Skeletal muscle tissue (tissue), 4 donors: ENCODE measurements around the gene MTUS2. TPM values are rescaled to one million over a fixed set of nuclear protein-coding genes. Genes with fewer than 3 reads are reported as not detected.

Experiments
- H3K27ac ChIP-seq: one replicate; pipeline ENCODE4 v1.7.0; 2013; ENCODE audit warnings: mild to moderate bottlenecking, low read depth, low read length, inconsistent platforms
- H3K27me3 ChIP-seq, 3 donors: one replicate each; pipeline ENCODE4 v1.7.0; 2013; ENCODE audit warnings: low read length in 3 of 3; ENCODE audit not compliant: control insufficient read depth in 3 of 3, insufficient read depth in 3 of 3
- H3K36me3 ChIP-seq, 3 donors: one replicate each; pipeline ENCODE4 v1.7.0; 2013; ENCODE audit warnings: low read length in 3 of 3; ENCODE audit not compliant: control insufficient read depth in 3 of 3, insufficient read depth in 3 of 3
- H3K4me1 ChIP-seq, 3 donors: one replicate each; pipeline ENCODE4 v1.7.0; 2013; ENCODE audit warnings: low read length in 3 of 3, mild to moderate bottlenecking in 3 of 3; ENCODE audit not compliant: control insufficient read depth in 3 of 3, insufficient read depth in 3 of 3
- H3K4me3 ChIP-seq, 3 donors: one replicate each; pipeline ENCODE4 v1.7.0; 2013; ENCODE audit warnings: low read length in 3 of 3
- H3K9ac ChIP-seq, 3 donors: one replicate each; pipeline ENCODE4 v1.7.0; 2013; ENCODE audit warnings: low read length in 3 of 3, mild to moderate bottlenecking in 3 of 3, moderate library complexity in 2 of 3, low read depth in 1 of 3
- H3K9me3 ChIP-seq, 3 donors: one replicate each; pipeline ENCODE4 v1.7.0; 2013; ENCODE audit warnings: low read length in 3 of 3; ENCODE audit not compliant: control insufficient read depth in 3 of 3
- total RNA-seq: library from RNA; depleted of rRNA; stranded (reverse); fragments of >200 nt; gene quantifications from one replicate; pipeline ENCODE4 v1.2.3, GENCODE V29; 2014
- donor health status: Osteomylitis.

The MTUS2 gene
- 4.2 TPM for total RNA-seq

GRCh38 chr13:28820099-28821051, at the start of gene MTUS2:
Gene MTUS2 (plus strand): TSS chr13:28820339.
- Histone ChIP-seq H3K9ac (no peak within 1 kb of the TSS), H3K27ac (no peak within 1 kb of the TSS), H3K9me3 (peaks cover 0 to 9% (median 6%) of the 10 kb centered on the region in 3 donors), H3K4me3 (no peak within 1 kb of the TSS), H3K36me3 (no peaks in the 10 kb centered on the region), H3K4me1 (peaks cover 0 to 4% (median 4%) of the 10 kb centered on the region in 3 donors), H3K27me3 (peaks cover 28 to 51% (median 49%) of the 10 kb centered on the region in 3 donors)

GRCh38 chr13:28778308-28779215, 41.6 kb upstream of the MTUS2 start:
- Histone ChIP-seq H3K36me3 (no peaks in the 10 kb centered on the region), H3K27ac (no peak overlapping the region), H3K27me3 (peaks cover 0 to 2% (median 0%) of the 10 kb centered on the region in 3 donors), H3K4me3 (no peak overlapping the region), H3K9ac (no peak overlapping the region), H3K9me3 (no peaks in the 10 kb centered on the region), H3K4me1 (no peaks in the 10 kb centered on the region)

- no peaks in the 10 kb centered on the region for H3K9me3 ChIP-seq
- H3K36me3 ChIP-seq: no peaks in the 10 kb centered on the region
- no peak overlapping the region for H3K9ac ChIP-seq
- no peak overlapping the region for H3K27ac ChIP-seq
- no peaks in the 10 kb centered on the region for H3K4me1 ChIP-seq
- H3K27me3 ChIP-seq: peaks cover 0 to 5% (median 0%) of the 10 kb centered on the region in 3 donors
- H3K4me3 ChIP-seq: no peak overlapping the region
Observed at GRCh38 chr13:28792992-28793391, 27.1 kb upstream of the MTUS2 start.

GRCh38 chr13:28794396-28794795, 25.7 kb upstream of the MTUS2 start:
- H3K9ac ChIP-seq: no peak overlapping the region
- no peaks in the 10 kb centered on the region for H3K9me3 ChIP-seq
- no peak overlapping the region for H3K4me3 ChIP-seq
- H3K27ac ChIP-seq: no peak overlapping the region
- H3K36me3 ChIP-seq: no peaks in the 10 kb centered on the region
- peaks cover 0 to 2% (median 0%) of the 10 kb centered on the region in 3 donors for H3K27me3 ChIP-seq
- no peaks in the 10 kb centered on the region for H3K4me1 ChIP-seq

- H3K4me3 ChIP-seq: no peak overlapping the region
- peaks cover 0 to 2% (median 0%) of the 10 kb centered on the region in 3 donors for H3K27me3 ChIP-seq
- H3K27ac ChIP-seq: no peak overlapping the region
- no peaks in the 10 kb centered on the region for H3K9me3 ChIP-seq
- H3K36me3 ChIP-seq: no peaks in the 10 kb centered on the region
- no peaks in the 10 kb centered on the region for H3K4me1 ChIP-seq
- no peak overlapping the region for H3K9ac ChIP-seq
Observed at GRCh38 chr13:28796938-28797257, 23.2 kb upstream of the MTUS2 start.

- H3K4me3 ChIP-seq: no peak overlapping the region
- H3K27me3 ChIP-seq: peaks cover 0 to 5% (median 4%) of the 10 kb centered on the region in 3 donors
- no peak overlapping the region for H3K9ac ChIP-seq
- H3K36me3 ChIP-seq: no peaks in the 10 kb centered on the region
- no peaks in the 10 kb centered on the region for H3K9me3 ChIP-seq
- H3K4me1 ChIP-seq: no peaks in the 10 kb centered on the region
- no peak overlapping the region for H3K27ac ChIP-seq
Observed at GRCh38 chr13:28805193-28805819, 14.8 kb upstream of the MTUS2 start.

- Histone ChIP-seq H3K36me3 (no peaks in the 10 kb centered on the region), H3K9ac (no peak overlapping the region), H3K27me3 (peaks cover 28 to 44% (median 41%) of the 10 kb centered on the region in 3 donors), H3K27ac (no peak overlapping the region), H3K4me3 (no peak overlapping the region), H3K9me3 (peaks cover 0 to 9% (median 6%) of the 10 kb centered on the region in 3 donors), H3K4me1 (peaks cover 0 to 4% (median 4%) of the 10 kb centered on the region in 3 donors)
Observed at GRCh38 chr13:28817204-28817603, 2.9 kb upstream of the MTUS2 start.

- H3K9ac ChIP-seq: no peak overlapping the region
- H3K4me1 ChIP-seq: peaks cover 0 to 4% (median 4%) of the 10 kb centered on the region in 3 donors
- peaks cover 0 to 9% (median 6%) of the 10 kb centered on the region in 3 donors for H3K9me3 ChIP-seq
- H3K27ac ChIP-seq: no peak overlapping the region
- no peaks in the 10 kb centered on the region for H3K36me3 ChIP-seq
- H3K4me3 ChIP-seq: no peak overlapping the region
- peaks cover 28 to 49% (median 47%) of the 10 kb centered on the region in 3 donors for H3K27me3 ChIP-seq
Observed at GRCh38 chr13:28819046-28819730, 951 bp upstream of the MTUS2 start.

- Histone ChIP-seq H3K4me3 (no peak overlapping the region), H3K4me1 (peaks cover 0 to 4% (median 4%) of the 10 kb centered on the region in 3 donors), H3K9me3 (peaks cover 0 to 9% (median 6%) of the 10 kb centered on the region in 3 donors), H3K27me3 (peaks cover 28 to 49% (median 47%) of the 10 kb centered on the region in 3 donors), H3K9ac (no peak overlapping the region), H3K36me3 (no peaks in the 10 kb centered on the region), H3K27ac (no peak overlapping the region)
Observed at GRCh38 chr13:28819735-28820098, 422 bp upstream of the MTUS2 start.
